GM12892 (cell line): ENCODE data around the gene ARMC10.

Experiments
- POLR2A ChIP-seq: IDR thresholded peaks from 2 replicates; pipeline ENCODE4 v1.6.1; 2011; ENCODE audit warnings: low read depth, low read length, control low read depth
- TAF1 ChIP-seq: IDR thresholded peaks from 2 replicates; pipeline ENCODE4 v1.6.1; 2011; ENCODE audit warnings: low read depth, mild to moderate bottlenecking, control low read depth, low read length, borderline replicate concordance

GRCh38 chr7:103063895-103064294 lies 11.0 kb upstream of the ARMC10 start:
- TF ChIP-seq POLR2A (no peak), TAF1 (no peak)
